Tibial artery (tissue), 4 donors: ENCODE results near the gene DHX8.

Experiments used
- DNase-seq, 2 donors: peaks; one replicate each; pipeline ENCODE4 v3.0.0-alpha.2; 2019
- H3K27ac ChIP-seq, 2 donors: fragments of 200-600 bp; sonication (generic) in 1 of 2; 1 replicate in 1 of 2; 2 replicates in 1 of 2; pipeline ENCODE4 v1.5.1; 2018 to 2019; ENCODE audit warnings: mild to moderate bottlenecking in 1 of 2
- H3K27me3 ChIP-seq, 2 donors: fragments of 200-600 bp; sonication (generic) in 1 of 2; one replicate each; pipeline versions ENCODE4 v1.5.1 to v1.6.0; 2016 to 2019
- H3K36me3 ChIP-seq, 3 donors: fragments of 200-600 bp; sonication (generic) in 2 of 3; one replicate each; pipeline ENCODE4 v1.5.1; 2016 to 2019; ENCODE audit warnings: mild to moderate bottlenecking in 2 of 3
- H3K4me1 ChIP-seq, 4 donors: fragments of 200-600 bp; sonication (generic) in 2 of 4; 1 replicate in 3 of 4; 2 replicates in 1 of 4; pipeline ENCODE4 v1.5.1; 2016 to 2019
- H3K4me3 ChIP-seq, 2 donors: fragments of 200-600 bp; sonication (generic) in 1 of 2; 1 replicate in 1 of 2; 2 replicates in 1 of 2; pipeline ENCODE4 v1.5.1; 2018 to 2019; ENCODE audit warnings: mild to moderate bottlenecking in 2 of 2
- H3K9me3 ChIP-seq, 3 donors: fragments of 200-600 bp; sonication (generic) in 1 of 3; one replicate each; pipeline ENCODE4 v1.5.1; 2016 to 2019
- CTCF ChIP-seq, 2 experiments: fragments of 200-600 bp in 1 of 2; fragments of 450-650 bp in 1 of 2; IDR thresholded peaks; one replicate each; pipeline ENCODE4 v1.5.1; 2017 to 2019; ENCODE audit warnings: antibody characterized with exemption in 2 of 2, mild to moderate bottlenecking in 1 of 2, moderate library complexity in 1 of 2
- intact Hi-C: fragments of 100-400 bp; cut with DNase I; formaldehyde crosslinking; loops from one replicate; pipeline ENCODE4 v1.15.0; 2023; ENCODE audit warnings: low total_unique reads

DHX8 gene

GRCh38 chr17:43528988-43529814 is 45.4 kb downstream of the DHX8 start:
- TF ChIP-seq CTCF (IDR thresholded peaks at IDR 0.05): no peak
- H3K4me3 ChIP-seq: no peak overlapping the region
- no peaks in the 10 kb centered on the region for H3K27me3 ChIP-seq
- no peak overlapping the region for H3K27ac ChIP-seq
- intact Hi-C loops: no loop called here
- H3K36me3 ChIP-seq: peaks cover 26 to 52% (median 43%) of the 10 kb centered on the region in 3 donors
- DNase-seq: no peak
- H3K4me1 ChIP-seq: peaks cover 0 to 16% (median 14%) of the 10 kb centered on the region in 4 donors
- no peaks in the 10 kb centered on the region for H3K9me3 ChIP-seq

GRCh38 chr17:43529947-43530287 is 46.1 kb downstream of the DHX8 start:
- Histone ChIP-seq H3K27me3 (no peaks in the 10 kb centered on the region), H3K4me1 (peaks cover 0 to 16% (median 14%) of the 10 kb centered on the region in 4 donors), H3K36me3 (peaks cover 19 to 45% (median 36%) of the 10 kb centered on the region in 3 donors), H3K9me3 (no peaks in the 10 kb centered on the region), H3K4me3 (peak overlapping the region in 1 of 2 donors; percentile 24), H3K27ac (peak overlapping the region in 1 of 2 donors; percentile 25)
- intact Hi-C loops: no loop called here
- TF ChIP-seq CTCF (IDR thresholded peaks at IDR 0.05): no peak
- no peak for DNase-seq

GRCh38 chr17:43530288-43531081 is 46.7 kb downstream of the DHX8 start:
- Histone ChIP-seq H3K4me1 (peaks cover 0 to 16% (median 14%) of the 10 kb centered on the region in 4 donors), H3K27me3 (no peaks in the 10 kb centered on the region), H3K27ac (peak overlapping the region in 1 of 2 donors; percentile 25), H3K9me3 (no peaks in the 10 kb centered on the region), H3K36me3 (peaks cover 14 to 39% (median 30%) of the 10 kb centered on the region in 3 donors), H3K4me3 (peak overlapping the region in 1 of 2 donors; percentile 24)
- DNase-seq: peak in 1 of 2 donors; percentile 35
- no peak for TF ChIP-seq CTCF (IDR thresholded peaks at IDR 0.05)
- intact Hi-C loops: no loop called here

DNA sequence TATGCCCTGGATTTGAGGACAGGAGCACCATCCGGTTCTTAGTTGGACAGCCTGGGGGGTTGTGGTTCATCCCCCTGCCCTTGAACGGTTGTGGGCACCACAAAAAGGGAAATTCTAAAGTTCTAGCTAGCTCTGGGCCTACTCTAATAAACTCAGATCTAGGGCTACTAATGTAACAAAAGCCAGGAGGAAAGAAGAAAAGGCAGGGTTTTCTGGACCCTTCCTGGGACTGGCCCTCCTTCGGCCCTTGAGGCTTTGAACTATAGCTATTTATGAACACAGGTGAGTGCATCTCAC is 47.3 kb downstream of the DHX8 start:
- no peak for TF ChIP-seq CTCF (IDR thresholded peaks at IDR 0.05)
- Histone ChIP-seq H3K36me3 (peaks cover 9 to 34% (median 24%) of the 10 kb centered on the region in 3 donors), H3K4me3 (no peak overlapping the region), H3K9me3 (no peaks in the 10 kb centered on the region), H3K27ac (no peak overlapping the region), H3K4me1 (peaks cover 0 to 16% (median 14%) of the 10 kb centered on the region in 4 donors), H3K27me3 (no peaks in the 10 kb centered on the region)
- intact Hi-C loops: no loop called here
- DNase-seq: no peak

DNA sequence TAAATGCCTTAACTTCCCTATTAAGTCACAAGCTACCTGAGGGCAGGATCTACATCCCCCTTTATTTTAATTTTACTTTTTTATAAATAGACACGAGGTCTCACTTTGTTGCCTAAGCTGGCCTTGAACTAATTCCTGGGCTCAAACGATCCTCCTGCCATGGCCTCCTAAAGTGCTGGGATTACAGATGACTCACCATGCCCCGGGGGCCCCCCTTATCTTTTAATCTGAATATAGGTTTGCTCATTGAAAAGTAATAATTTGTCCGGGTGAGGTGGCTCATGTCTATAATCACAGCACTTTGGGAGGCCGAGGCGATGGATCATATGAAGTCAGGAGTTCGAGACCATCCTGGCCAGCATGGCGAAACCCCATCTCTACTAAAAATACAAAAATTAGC is 48.2 kb downstream of the DHX8 start:
- Histone ChIP-seq H3K36me3 (peaks cover 0 to 24% (median 15%) of the 10 kb centered on the region in 3 donors), H3K27me3 (no peaks in the 10 kb centered on the region), H3K9me3 (no peaks in the 10 kb centered on the region), H3K4me1 (peaks cover 0 to 16% (median 14%) of the 10 kb centered on the region in 4 donors), H3K27ac (no peak overlapping the region), H3K4me3 (no peak overlapping the region)
- TF ChIP-seq CTCF (IDR thresholded peaks at IDR 0.05): no peak
- DNase-seq: no peak
- intact Hi-C loops: no loop called here
